Heart left ventricle (tissue), 13 donors: ENCODE data around the gene ZNF497.

Experiments used
- POLR2A ChIP-seq, 2 donors: fragments of 450-650 bp; IDR thresholded peaks; one replicate each; pipeline ENCODE4 v1.6.1; 2017; ENCODE audit warnings: antibody characterized with exemption in 2 of 2, mild to moderate bottlenecking in 2 of 2, moderate library complexity in 2 of 2
- TF ChIP-seq, protein P1 (sequence below), 12 donors: fragments of 200-600 bp; sonication (generic) in 4 of 12; IDR thresholded peaks; one replicate each; pipeline versions ENCODE4 v1.5.0 to v1.8.0; 2018 to 2022; ENCODE audit warnings: antibody characterized with exemption in 12 of 12, mild to moderate bottlenecking in 5 of 12
- donor health status: ischemic (EF 13 %, LVEDD 7.1; RV severe dilation, severe dysfunction).
- donor health status: DM: no; HTN: yes; CAD: no.
- donor health status: DM: no; HTN: no; CAD: no.
- donor health status: ischemic (EF 25% LVEDD 6.9; RV normal size, moderate dysfunction).
- donor health status: ischemic (EF 25% LVEDD 5.7; RV mildly dilated, moderate dysfunction).
- donor health status: ischemic (EF 35%, LVEDD 5.7; RV mildly dilated, moderate dysfunction).
- donor health status: nonischemic (EF 11% LVEDD 7.7; RV severe dilation, severe dysfunction).
- donor health status: DM: yes; HTN: yes; CAD: no.
- donor health status: PGD.
- donor health status: ischemic (EF 29% LVEDD 5.4; RV normal size, mild dysfunction).
- donor health status: nonischemic (EF 23%, LVEDD 6.1; RV moderate dilation, normal function).

DNA sequence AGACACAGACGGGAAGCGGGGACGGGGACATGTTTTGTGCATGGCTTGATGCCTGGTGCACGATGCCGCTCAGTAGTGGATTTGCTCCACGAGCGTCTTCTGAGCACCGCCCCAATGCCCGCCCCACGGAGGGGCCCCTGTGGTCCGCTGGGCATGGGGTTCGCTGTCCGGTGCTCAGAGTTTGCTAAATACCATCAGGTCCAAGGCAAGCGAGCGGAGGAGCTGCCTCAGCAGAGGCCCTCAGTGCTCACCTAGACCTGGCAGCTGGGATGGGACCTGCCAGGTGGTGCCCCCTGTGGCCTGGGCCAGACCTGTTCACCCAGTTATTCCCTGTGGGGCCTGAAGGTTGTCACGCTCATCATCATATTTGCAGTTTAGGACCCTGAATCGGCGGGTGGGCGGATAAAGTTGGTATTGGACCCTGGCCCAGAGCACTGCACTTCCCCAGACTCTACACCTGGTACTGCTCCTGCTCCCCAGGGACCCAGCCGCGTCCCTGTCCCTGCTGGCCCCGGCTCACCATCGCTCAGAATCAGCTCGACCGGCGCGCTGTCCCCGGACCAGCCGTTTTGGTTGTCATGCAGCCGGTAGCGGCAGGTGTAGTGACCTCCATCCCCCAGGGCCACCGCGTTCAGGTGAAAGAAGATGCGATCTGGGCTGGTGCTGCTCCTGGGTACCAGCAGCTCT lies 11.5 kb downstream of the ZNF497 start:
- TF ChIP-seq, protein P1, sequence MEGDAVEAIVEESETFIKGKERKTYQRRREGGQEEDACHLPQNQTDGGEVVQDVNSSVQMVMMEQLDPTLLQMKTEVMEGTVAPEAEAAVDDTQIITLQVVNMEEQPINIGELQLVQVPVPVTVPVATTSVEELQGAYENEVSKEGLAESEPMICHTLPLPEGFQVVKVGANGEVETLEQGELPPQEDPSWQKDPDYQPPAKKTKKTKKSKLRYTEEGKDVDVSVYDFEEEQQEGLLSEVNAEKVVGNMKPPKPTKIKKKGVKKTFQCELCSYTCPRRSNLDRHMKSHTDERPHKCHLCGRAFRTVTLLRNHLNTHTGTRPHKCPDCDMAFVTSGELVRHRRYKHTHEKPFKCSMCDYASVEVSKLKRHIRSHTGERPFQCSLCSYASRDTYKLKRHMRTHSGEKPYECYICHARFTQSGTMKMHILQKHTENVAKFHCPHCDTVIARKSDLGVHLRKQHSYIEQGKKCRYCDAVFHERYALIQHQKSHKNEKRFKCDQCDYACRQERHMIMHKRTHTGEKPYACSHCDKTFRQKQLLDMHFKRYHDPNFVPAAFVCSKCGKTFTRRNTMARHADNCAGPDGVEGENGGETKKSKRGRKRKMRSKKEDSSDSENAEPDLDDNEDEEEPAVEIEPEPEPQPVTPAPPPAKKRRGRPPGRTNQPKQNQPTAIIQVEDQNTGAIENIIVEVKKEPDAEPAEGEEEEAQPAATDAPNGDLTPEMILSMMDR (IDR thresholded peaks at IDR 0.05), result no peak
- TF ChIP-seq POLR2A (IDR thresholded peaks at IDR 0.05), result no peak
